HUES64 (cell line): ENCODE data around the gene PHACTR1.

Source experiments
- H3K27ac ChIP-seq: 2 replicates; pipeline ENCODE4 v1.7.0; 2013; ENCODE audit warnings: low read depth, low read length, inconsistent platforms
- H3K27me3 ChIP-seq: 2 replicates; pipeline ENCODE4 v1.6.1; 2013; ENCODE audit warnings: mild to moderate bottlenecking, low read length; ENCODE audit not compliant: insufficient read depth
- H3K36me3 ChIP-seq: 2 replicates; pipeline ENCODE4 v1.6.1; 2013; ENCODE audit warnings: mild to moderate bottlenecking, low read length; ENCODE audit not compliant: insufficient read depth
- H3K4me1 ChIP-seq: 2 replicates; pipeline ENCODE4 v1.6.1; 2013; ENCODE audit warnings: mild to moderate bottlenecking, low read length, moderate library complexity; ENCODE audit not compliant: insufficient read depth
- H3K4me3 ChIP-seq: 2 replicates; pipeline ENCODE4 v1.5.1; 2013; ENCODE audit warnings: mild to moderate bottlenecking, low read length, moderate library complexity
- H3K9ac ChIP-seq: 2 replicates; pipeline ENCODE4 v1.6.1; 2013; ENCODE audit warnings: mild to moderate bottlenecking, low read depth, low read length
- H3K9me3 ChIP-seq: 2 replicates; pipeline ENCODE4 v1.6.1; 2013; ENCODE audit warnings: low read depth, low read length; ENCODE audit not compliant: insufficient read depth
- WGBS: fragments of 150-250, 120-280 bp; methylation state at CpG from one replicate; pipeline ENCODE4 v1.1.7; 2013; ENCODE audit warnings: missing lambda C conversion rate; 5-methylcytosine and 5-hydroxymethylcytosine counted together

Gene PHACTR1

GRCh38 chr6:13027207-13027606 is 310.6 kb downstream of the PHACTR1 start:
- H3K4me3 ChIP-seq, result no peak overlapping the region
- H3K27ac ChIP-seq, result no peak overlapping the region
- 88% methylated on average over 2 of the region's 2 CpGs for WGBS
- H3K27me3 ChIP-seq, result no peaks in the 10 kb centered on the region
- no peak overlapping the region for H3K9ac ChIP-seq
- H3K9me3 ChIP-seq, result no peaks in the 10 kb centered on the region
- no peaks in the 10 kb centered on the region for H3K4me1 ChIP-seq
- H3K36me3 ChIP-seq, result no peaks in the 10 kb centered on the region

- no peaks in the 10 kb centered on the region for H3K9me3 ChIP-seq
- no peaks in the 10 kb centered on the region for H3K4me1 ChIP-seq
- H3K9ac ChIP-seq, result no peak overlapping the region
- WGBS, result 61% methylated on average over 3 of the region's 3 CpGs
- H3K4me3 ChIP-seq, result no peak overlapping the region
- no peaks in the 10 kb centered on the region for H3K27me3 ChIP-seq
- H3K36me3 ChIP-seq, result no peaks in the 10 kb centered on the region
- no peak overlapping the region for H3K27ac ChIP-seq
Measured at GRCh38 chr6:13030396-13030795, 313.8 kb downstream of the PHACTR1 start.

GRCh38 chr6:13032566-13032965 is 316.0 kb downstream of the PHACTR1 start:
- Histone ChIP-seq H3K4me3 (no peak overlapping the region), H3K27me3 (no peaks in the 10 kb centered on the region), H3K4me1 (no peaks in the 10 kb centered on the region), H3K27ac (no peak overlapping the region), H3K36me3 (no peaks in the 10 kb centered on the region), H3K9ac (no peak overlapping the region), H3K9me3 (no peaks in the 10 kb centered on the region)
- WGBS, result 83% methylated on average over 6 of the region's 6 CpGs

GRCh38 chr6:13033145-13033544 is 316.6 kb downstream of the PHACTR1 start:
- no peak overlapping the region for H3K27ac ChIP-seq
- 100% methylated on average over 1 of the region's 1 CpG for WGBS
- no peak overlapping the region for H3K9ac ChIP-seq
- H3K4me1 ChIP-seq, result no peaks in the 10 kb centered on the region
- H3K36me3 ChIP-seq, result no peaks in the 10 kb centered on the region
- no peaks in the 10 kb centered on the region for H3K9me3 ChIP-seq
- no peaks in the 10 kb centered on the region for H3K27me3 ChIP-seq
- no peak overlapping the region for H3K4me3 ChIP-seq

GRCh38 chr6:13034316-13034715 is 317.7 kb downstream of the PHACTR1 start:
- Histone ChIP-seq H3K36me3 (no peaks in the 10 kb centered on the region), H3K4me3 (no peak overlapping the region), H3K4me1 (no peaks in the 10 kb centered on the region), H3K27ac (no peak overlapping the region), H3K9ac (no peak overlapping the region), H3K27me3 (no peaks in the 10 kb centered on the region), H3K9me3 (no peaks in the 10 kb centered on the region)
- no CpG with 5 or more reads among the region's 1 CpG for WGBS

- no peaks in the 10 kb centered on the region for H3K27me3 ChIP-seq
- 100% methylated on average over 1 of the region's 3 CpGs for WGBS
- no peak overlapping the region for H3K4me3 ChIP-seq
- H3K27ac ChIP-seq, result no peak overlapping the region
- H3K9ac ChIP-seq, result no peak overlapping the region
- H3K36me3 ChIP-seq, result no peaks in the 10 kb centered on the region
- H3K9me3 ChIP-seq, result no peaks in the 10 kb centered on the region
- no peaks in the 10 kb centered on the region for H3K4me1 ChIP-seq
Measured at GRCh38 chr6:13035606-13036005, 319.0 kb downstream of the PHACTR1 start.

GRCh38 chr6:13038315-13038714 is 321.7 kb downstream of the PHACTR1 start:
- no peak overlapping the region for H3K4me3 ChIP-seq
- H3K36me3 ChIP-seq, result no peaks in the 10 kb centered on the region
- no peak overlapping the region for H3K9ac ChIP-seq
- H3K4me1 ChIP-seq, result no peaks in the 10 kb centered on the region
- H3K9me3 ChIP-seq, result no peaks in the 10 kb centered on the region
- H3K27me3 ChIP-seq, result no peaks in the 10 kb centered on the region
- H3K27ac ChIP-seq, result no peak overlapping the region

- no peaks in the 10 kb centered on the region for H3K4me1 ChIP-seq
- H3K9me3 ChIP-seq, result no peaks in the 10 kb centered on the region
- no peaks in the 10 kb centered on the region for H3K27me3 ChIP-seq
- H3K4me3 ChIP-seq, result no peak overlapping the region
- H3K36me3 ChIP-seq, result no peaks in the 10 kb centered on the region
- WGBS, result 75% methylated on average over 1 of the region's 2 CpGs
- no peak overlapping the region for H3K27ac ChIP-seq
- no peak overlapping the region for H3K9ac ChIP-seq
Measured at GRCh38 chr6:13038741-13039190, 322.2 kb downstream of the PHACTR1 start.

GRCh38 chr6:13044390-13044789 is 327.8 kb downstream of the PHACTR1 start:
- Histone ChIP-seq H3K4me1 (no peaks in the 10 kb centered on the region), H3K9me3 (no peaks in the 10 kb centered on the region), H3K36me3 (no peaks in the 10 kb centered on the region), H3K9ac (no peak overlapping the region), H3K27ac (no peak overlapping the region), H3K27me3 (no peaks in the 10 kb centered on the region), H3K4me3 (no peak overlapping the region)
- WGBS, result 87% methylated on average over 6 of the region's 6 CpGs

- Histone ChIP-seq H3K27ac (no peak overlapping the region), H3K4me1 (no peaks in the 10 kb centered on the region), H3K9me3 (no peaks in the 10 kb centered on the region), H3K27me3 (no peaks in the 10 kb centered on the region), H3K9ac (no peak overlapping the region), H3K36me3 (no peaks in the 10 kb centered on the region), H3K4me3 (no peak overlapping the region)
- WGBS, result 75% methylated on average over 2 of the region's 4 CpGs
Measured at GRCh38 chr6:13044896-13045295, 328.3 kb downstream of the PHACTR1 start.

GRCh38 chr6:13045676-13046075 is 329.1 kb downstream of the PHACTR1 start:
- Histone ChIP-seq H3K4me3 (no peak overlapping the region), H3K27ac (no peak overlapping the region), H3K27me3 (no peaks in the 10 kb centered on the region), H3K9ac (no peak overlapping the region), H3K36me3 (no peaks in the 10 kb centered on the region), H3K9me3 (no peaks in the 10 kb centered on the region), H3K4me1 (no peaks in the 10 kb centered on the region)
- 95% methylated on average over 2 of the region's 2 CpGs for WGBS

- H3K27ac ChIP-seq, result no peak overlapping the region
- no peaks in the 10 kb centered on the region for H3K36me3 ChIP-seq
- 94% methylated on average over 4 of the region's 4 CpGs for WGBS
- H3K4me1 ChIP-seq, result no peaks in the 10 kb centered on the region
- H3K4me3 ChIP-seq, result no peak overlapping the region
- H3K27me3 ChIP-seq, result no peaks in the 10 kb centered on the region
- H3K9ac ChIP-seq, result no peak overlapping the region
- no peaks in the 10 kb centered on the region for H3K9me3 ChIP-seq
Measured at GRCh38 chr6:13046084-13046483, 329.5 kb downstream of the PHACTR1 start.
